SK-N-MC (cell line): ENCODE data around the gene TRMT1.

Source experiments
- EZH2 ChIP-seq: fragments of 200-600 bp; sonication (generic); IDR thresholded peaks from one replicate; pipeline ENCODE4 v1.6.1; 2017; ENCODE audit warnings: antibody characterized with exemption
- FOXP2 ChIP-seq: optimal IDR thresholded peaks from 2 replicates; pipeline ENCODE3; 2011; ENCODE audit warnings: mild to moderate bottlenecking, moderate library complexity; ENCODE audit not compliant: insufficient read depth; ENCODE audit errors: extremely low read length, control extremely low read depth
- POLR2AphosphoS5 ChIP-seq: IDR thresholded peaks from 2 replicates; pipeline ENCODE4 v1.6.1; 2012; ENCODE audit warnings: mild to moderate bottlenecking, low read depth, low read length, borderline replicate concordance

DNA sequence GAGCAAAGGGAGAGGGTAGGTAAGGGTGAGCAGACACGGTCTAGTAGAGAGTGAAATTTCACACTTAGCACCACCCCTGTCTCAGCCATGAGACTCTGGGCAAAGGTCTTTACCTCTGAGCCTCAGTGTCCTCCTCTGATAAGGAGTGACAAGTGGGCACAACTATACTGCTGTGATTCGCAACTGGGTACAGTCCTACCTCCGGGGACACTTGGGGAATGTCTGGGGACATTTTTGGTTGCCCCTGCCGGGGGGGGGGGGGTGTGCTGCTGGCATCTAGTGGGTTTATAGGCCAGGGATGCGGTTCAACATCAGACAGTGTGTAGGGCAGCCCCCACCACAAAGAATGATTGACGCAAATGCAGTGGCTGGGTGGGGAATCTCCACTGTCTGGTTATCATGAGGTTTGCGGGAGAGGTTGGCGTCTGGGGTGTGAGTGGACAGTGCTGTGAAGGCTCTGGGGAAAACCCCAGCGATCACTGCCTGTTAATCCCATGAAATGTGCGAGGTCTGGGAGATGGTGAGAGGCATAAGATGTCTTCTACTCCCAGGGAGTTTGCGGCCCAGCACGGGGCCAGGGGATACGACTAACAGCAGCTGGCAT, 5.8 kb upstream of the TRMT1 start:
- TF ChIP-seq EZH2: no peak
- no peak for TF ChIP-seq POLR2AphosphoS5
- no peak for TF ChIP-seq FOXP2
